Measurements from ENCODE around the gene PACRG.

Gene PACRG

DNA sequence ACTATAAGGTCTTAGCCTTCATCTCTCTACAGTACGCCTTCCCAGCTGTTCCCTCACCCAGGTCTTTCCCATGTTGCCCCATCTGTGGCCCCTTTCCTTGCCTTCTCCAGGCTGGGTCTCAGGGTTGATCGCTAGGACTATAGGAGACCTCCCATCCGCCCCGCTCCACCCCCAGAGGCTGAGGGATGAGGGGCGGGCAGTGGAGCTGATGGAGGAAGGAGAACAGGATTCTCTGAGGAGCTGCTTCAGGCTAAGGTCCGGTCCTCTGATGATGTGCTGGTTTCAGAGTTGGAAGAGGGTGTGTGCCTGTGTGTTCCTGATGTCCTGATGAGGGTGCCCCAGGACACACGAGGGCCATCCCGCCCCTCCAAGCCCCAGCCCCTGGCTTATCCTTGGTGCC is 531.9 kb downstream of the PACRG start:
- H3K4me3 ChIP-seq (ENCODE audit: low read depth in 1 of 2, low read length in 2 of 2) = peak overlapping the region in 1 of 2 donors; percentile 48

DNA sequence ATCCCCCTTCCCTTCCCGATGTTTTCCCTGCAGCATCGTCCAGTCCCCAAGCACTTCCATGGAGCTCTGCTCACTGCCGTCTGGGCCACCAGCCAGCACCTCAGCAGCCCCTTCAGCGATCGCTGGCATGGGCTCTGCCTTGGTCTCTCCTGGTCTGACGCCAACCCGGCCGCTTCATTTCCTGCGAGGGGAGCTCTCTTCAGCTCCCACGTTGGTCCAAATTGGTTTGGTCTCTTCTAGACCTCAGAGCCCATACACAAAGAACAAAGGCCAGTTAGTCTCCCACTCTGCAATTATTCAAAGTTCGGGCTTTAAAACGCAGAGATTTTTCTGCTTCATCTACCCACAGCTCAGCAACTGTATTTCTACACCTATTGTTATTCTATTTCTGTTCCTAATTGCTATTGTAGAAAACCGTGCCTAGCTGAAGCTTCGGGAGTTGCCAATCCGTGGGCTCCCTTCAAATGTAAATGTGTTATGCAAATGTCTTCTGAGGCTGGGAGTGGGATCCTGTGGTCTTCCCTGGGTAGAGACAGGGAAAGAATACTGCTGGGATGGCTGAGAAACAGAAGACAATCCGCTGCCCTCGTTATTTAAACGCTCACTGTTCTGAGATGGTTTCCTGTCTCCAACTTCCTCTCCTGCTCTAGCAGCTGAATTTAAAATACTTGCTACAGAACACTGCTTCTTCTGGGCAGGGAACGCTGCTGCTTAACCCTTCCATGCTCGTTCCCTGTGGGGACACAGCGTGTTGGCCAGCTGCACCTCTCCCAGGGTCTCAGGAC is 532.5 kb downstream of the PACRG start:
- Histone ChIP-seq H3K9ac (ENCODE audit: low read depth in 1 of 2, low read length in 2 of 2) (no peak overlapping the region), H3K4me1 (ENCODE audit: control insufficient read depth in 1 of 2, insufficient read depth in 2 of 2, low read length in 2 of 2) (no peaks in the 10 kb centered on the region), H3K9me3 (ENCODE audit: control insufficient read depth in 1 of 2, low read length in 2 of 2) (no peaks in the 10 kb centered on the region), H3K27ac (ENCODE audit: low read depth, low read length) (no peak overlapping the region), H3K4me3 (ENCODE audit: low read depth in 1 of 2, low read length in 2 of 2) (peak overlapping the region in 1 of 2 donors; percentile 48), H3K36me3 (ENCODE audit: control insufficient read depth in 1 of 2, insufficient read depth in 2 of 2, low read length in 2 of 2) (no peaks in the 10 kb centered on the region), H3K27me3 (ENCODE audit: control insufficient read depth in 1 of 2, insufficient read depth in 2 of 2, low read length in 2 of 2) (no peaks in the 10 kb centered on the region)

More for the DNA sequence above, 531.9 kb downstream of the PACRG start:
- no peak overlapping the region for H3K9ac ChIP-seq (ENCODE audit: low read depth in 1 of 2, low read length in 2 of 2)
- no peaks in the 10 kb centered on the region for H3K27me3 ChIP-seq (ENCODE audit: control insufficient read depth in 1 of 2, insufficient read depth in 2 of 2, low read length in 2 of 2)
- H3K27ac ChIP-seq (ENCODE audit: low read depth, low read length) = no peak overlapping the region
- no peaks in the 10 kb centered on the region for H3K9me3 ChIP-seq (ENCODE audit: control insufficient read depth in 1 of 2, low read length in 2 of 2)
- H3K36me3 ChIP-seq (ENCODE audit: control insufficient read depth in 1 of 2, insufficient read depth in 2 of 2, low read length in 2 of 2) = no peaks in the 10 kb centered on the region
- H3K4me1 ChIP-seq (ENCODE audit: control insufficient read depth in 1 of 2, insufficient read depth in 2 of 2, low read length in 2 of 2) = no peaks in the 10 kb centered on the region

DNA sequence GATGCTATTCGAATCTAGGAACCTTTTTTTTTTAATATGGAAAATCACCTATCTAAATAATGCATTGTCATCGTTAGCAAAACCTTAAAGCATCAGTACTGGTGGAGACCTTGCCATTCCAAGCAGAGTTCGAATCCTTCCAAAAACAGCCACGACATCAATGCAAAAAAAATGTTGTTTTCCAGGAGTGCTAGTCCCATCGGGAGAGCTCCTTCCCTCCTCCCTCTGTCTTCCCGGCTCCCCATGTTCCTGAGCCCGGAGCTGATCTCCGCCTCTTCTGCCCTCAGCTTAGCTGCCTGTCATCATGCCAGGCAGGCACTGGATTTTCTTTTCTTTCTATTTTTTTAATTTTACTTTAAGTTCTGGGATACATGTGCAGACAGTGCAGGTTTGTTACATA is 533.1 kb downstream of the PACRG start:
- H3K27me3 ChIP-seq (ENCODE audit: control insufficient read depth in 1 of 2, insufficient read depth in 2 of 2, low read length in 2 of 2) = no peaks in the 10 kb centered on the region
- no peak overlapping the region for H3K27ac ChIP-seq (ENCODE audit: low read depth, low read length)
- no peaks in the 10 kb centered on the region for H3K4me1 ChIP-seq (ENCODE audit: control insufficient read depth in 1 of 2, insufficient read depth in 2 of 2, low read length in 2 of 2)
- H3K4me3 ChIP-seq (ENCODE audit: low read depth in 1 of 2, low read length in 2 of 2) = no peak overlapping the region
- H3K9me3 ChIP-seq (ENCODE audit: control insufficient read depth in 1 of 2, low read length in 2 of 2) = no peaks in the 10 kb centered on the region
- H3K9ac ChIP-seq (ENCODE audit: low read depth in 1 of 2, low read length in 2 of 2) = no peak overlapping the region
- H3K36me3 ChIP-seq (ENCODE audit: control insufficient read depth in 1 of 2, insufficient read depth in 2 of 2, low read length in 2 of 2) = no peaks in the 10 kb centered on the region

DNA sequence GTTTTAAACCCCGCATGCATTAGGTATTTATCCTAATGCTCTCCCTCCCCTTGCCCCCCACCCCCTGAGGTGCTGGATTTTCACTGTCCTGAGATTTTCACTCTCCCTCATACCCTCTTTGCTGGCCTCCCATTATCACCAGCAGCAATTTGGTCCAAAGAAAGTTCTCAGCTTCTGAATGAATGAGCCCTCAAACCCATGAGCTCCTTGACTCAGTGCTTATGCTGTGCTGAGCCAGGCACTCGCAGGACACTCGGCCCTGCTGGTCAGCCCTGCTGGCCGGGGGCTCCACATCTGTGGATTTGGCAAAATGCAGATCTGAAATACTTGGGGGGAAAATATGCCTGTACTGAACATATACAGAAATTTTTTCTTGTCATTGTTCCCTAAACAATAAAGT is 533.6 kb downstream of the PACRG start:
- no peaks in the 10 kb centered on the region for H3K4me1 ChIP-seq (ENCODE audit: control insufficient read depth in 1 of 2, insufficient read depth in 2 of 2, low read length in 2 of 2)
- H3K27ac ChIP-seq (ENCODE audit: low read depth, low read length) = no peak overlapping the region
- H3K9me3 ChIP-seq (ENCODE audit: control insufficient read depth in 1 of 2, low read length in 2 of 2) = no peaks in the 10 kb centered on the region
- H3K9ac ChIP-seq (ENCODE audit: low read depth in 1 of 2, low read length in 2 of 2) = no peak overlapping the region
- H3K36me3 ChIP-seq (ENCODE audit: control insufficient read depth in 1 of 2, insufficient read depth in 2 of 2, low read length in 2 of 2) = no peaks in the 10 kb centered on the region
- no peak overlapping the region for H3K4me3 ChIP-seq (ENCODE audit: low read depth in 1 of 2, low read length in 2 of 2)
- H3K27me3 ChIP-seq (ENCODE audit: control insufficient read depth in 1 of 2, insufficient read depth in 2 of 2, low read length in 2 of 2) = no peaks in the 10 kb centered on the region

DNA sequence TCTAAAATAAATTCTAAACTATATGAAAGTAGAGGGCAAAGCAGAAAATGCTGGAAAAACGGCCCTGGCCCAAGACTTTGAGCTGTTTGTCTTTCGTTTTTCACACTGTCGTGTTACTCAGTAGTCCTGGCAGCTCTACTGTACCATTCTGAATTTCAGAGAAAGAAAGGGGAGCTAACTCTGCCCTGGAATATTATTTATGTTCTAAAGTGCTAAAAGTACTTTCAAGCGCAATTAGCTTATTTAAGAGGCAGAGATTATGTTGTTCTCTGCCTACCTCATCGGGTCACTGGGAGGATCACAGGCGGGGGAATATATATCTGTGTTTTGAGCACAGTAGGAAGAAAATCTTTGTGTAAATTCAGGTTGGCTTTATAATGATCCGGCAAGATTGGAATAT is 534.3 kb downstream of the PACRG start:
- no peak overlapping the region for H3K9ac ChIP-seq (ENCODE audit: low read depth in 1 of 2, low read length in 2 of 2)

DNA sequence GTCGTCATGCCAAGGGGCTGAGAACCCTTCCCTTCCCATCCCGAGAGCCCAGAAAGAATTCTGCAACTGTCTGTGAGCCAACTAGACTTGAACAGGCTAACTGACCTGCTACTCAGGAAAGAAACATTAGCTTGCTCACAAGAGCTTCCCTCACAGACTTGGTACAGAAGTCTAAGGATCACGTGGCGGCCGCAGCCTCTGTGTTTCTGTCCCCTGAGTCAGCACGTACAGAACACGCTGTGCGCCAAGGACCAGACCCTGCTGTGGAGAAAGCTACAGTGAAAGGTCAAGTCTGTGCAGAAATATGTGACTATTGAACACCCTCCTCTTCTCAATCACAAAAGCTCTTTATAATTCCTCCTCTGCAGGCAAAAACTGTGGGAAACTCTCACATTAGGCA is 535.4 kb downstream of the PACRG start:
- Histone ChIP-seq H3K4me1 (ENCODE audit: control insufficient read depth in 1 of 2, insufficient read depth in 2 of 2, low read length in 2 of 2) (no peaks in the 10 kb centered on the region), H3K36me3 (ENCODE audit: control insufficient read depth in 1 of 2, insufficient read depth in 2 of 2, low read length in 2 of 2) (no peaks in the 10 kb centered on the region), H3K4me3 (ENCODE audit: low read depth in 1 of 2, low read length in 2 of 2) (no peak overlapping the region), H3K27me3 (ENCODE audit: control insufficient read depth in 1 of 2, insufficient read depth in 2 of 2, low read length in 2 of 2) (no peaks in the 10 kb centered on the region), H3K9me3 (ENCODE audit: control insufficient read depth in 1 of 2, low read length in 2 of 2) (no peaks in the 10 kb centered on the region), H3K9ac (ENCODE audit: low read depth in 1 of 2, low read length in 2 of 2) (no peak overlapping the region), H3K27ac (ENCODE audit: low read depth, low read length) (no peak overlapping the region)

More for the DNA sequence above, 534.3 kb downstream of the PACRG start:
- Histone ChIP-seq H3K4me1 (ENCODE audit: control insufficient read depth in 1 of 2, insufficient read depth in 2 of 2, low read length in 2 of 2) (no peaks in the 10 kb centered on the region), H3K9me3 (ENCODE audit: control insufficient read depth in 1 of 2, low read length in 2 of 2) (no peaks in the 10 kb centered on the region), H3K36me3 (ENCODE audit: control insufficient read depth in 1 of 2, insufficient read depth in 2 of 2, low read length in 2 of 2) (no peaks in the 10 kb centered on the region), H3K27me3 (ENCODE audit: control insufficient read depth in 1 of 2, insufficient read depth in 2 of 2, low read length in 2 of 2) (no peaks in the 10 kb centered on the region), H3K4me3 (ENCODE audit: low read depth in 1 of 2, low read length in 2 of 2) (no peak overlapping the region), H3K27ac (ENCODE audit: low read depth, low read length) (no peak overlapping the region)

DNA sequence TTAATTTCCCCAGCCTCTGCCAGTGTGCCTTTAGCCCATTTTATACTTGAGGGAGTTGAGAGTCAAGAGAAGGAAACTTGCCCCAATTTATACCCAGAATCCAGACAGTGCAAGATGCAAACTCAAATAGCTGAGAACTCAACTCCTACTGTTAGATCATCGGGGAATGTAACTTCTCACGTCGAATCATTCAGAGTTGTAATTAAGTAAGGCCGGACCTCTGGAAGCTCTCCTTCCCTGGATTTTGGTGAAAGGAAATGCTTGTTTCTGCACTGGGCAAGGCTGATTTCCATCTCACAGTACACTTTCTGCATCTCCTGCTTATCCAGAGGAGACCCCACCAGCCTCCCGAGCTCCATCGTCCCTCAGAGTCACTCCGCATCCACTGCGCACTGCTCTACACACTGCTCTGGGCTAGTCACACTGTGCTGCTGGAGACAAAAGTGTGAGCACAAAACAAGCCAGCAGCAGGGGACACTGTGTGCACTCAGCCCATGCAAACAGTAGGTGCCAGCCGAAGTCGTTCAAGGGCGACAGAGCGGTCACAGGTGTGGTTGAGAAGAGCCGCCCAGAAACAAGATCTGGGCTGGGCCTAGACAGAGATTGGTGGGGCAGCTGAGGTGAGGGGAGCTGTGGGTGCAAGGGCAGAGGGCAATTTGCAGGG is 536.4 kb downstream of the PACRG start:
- Histone ChIP-seq H3K9me3 (ENCODE audit: control insufficient read depth in 1 of 2, low read length in 2 of 2) (no peaks in the 10 kb centered on the region), H3K4me1 (ENCODE audit: control insufficient read depth in 1 of 2, insufficient read depth in 2 of 2, low read length in 2 of 2) (no peaks in the 10 kb centered on the region), H3K4me3 (ENCODE audit: low read depth in 1 of 2, low read length in 2 of 2) (no peak overlapping the region), H3K36me3 (ENCODE audit: control insufficient read depth in 1 of 2, insufficient read depth in 2 of 2, low read length in 2 of 2) (no peaks in the 10 kb centered on the region), H3K27me3 (ENCODE audit: control insufficient read depth in 1 of 2, insufficient read depth in 2 of 2, low read length in 2 of 2) (no peaks in the 10 kb centered on the region), H3K27ac (ENCODE audit: low read depth, low read length) (no peak overlapping the region), H3K9ac (ENCODE audit: low read depth in 1 of 2, low read length in 2 of 2) (no peak overlapping the region)

DNA sequence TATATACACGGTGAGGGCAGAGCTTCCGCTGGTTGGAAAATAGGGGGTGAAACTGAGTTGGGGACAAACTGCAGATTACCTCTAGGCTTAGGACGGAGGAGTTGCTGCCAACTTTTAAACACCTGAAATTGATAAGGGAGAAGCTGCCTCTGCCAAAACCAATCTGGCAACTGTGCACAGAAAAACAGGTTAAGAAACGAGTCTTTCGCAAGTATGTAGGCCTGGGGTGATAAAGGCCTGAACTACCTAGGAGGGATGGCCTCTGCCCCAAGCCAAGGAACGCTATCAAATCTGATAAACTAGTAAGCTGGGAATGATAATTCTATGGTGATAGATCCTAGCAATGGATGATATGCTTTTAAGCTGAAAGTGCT is 536.9 kb downstream of the PACRG start:
- Histone ChIP-seq H3K9me3 (ENCODE audit: control insufficient read depth in 1 of 2, low read length in 2 of 2) (no peaks in the 10 kb centered on the region), H3K9ac (ENCODE audit: low read depth in 1 of 2, low read length in 2 of 2) (no peak overlapping the region), H3K4me3 (ENCODE audit: low read depth in 1 of 2, low read length in 2 of 2) (no peak overlapping the region), H3K4me1 (ENCODE audit: control insufficient read depth in 1 of 2, insufficient read depth in 2 of 2, low read length in 2 of 2) (no peaks in the 10 kb centered on the region), H3K27ac (ENCODE audit: low read depth, low read length) (no peak overlapping the region), H3K36me3 (ENCODE audit: control insufficient read depth in 1 of 2, insufficient read depth in 2 of 2, low read length in 2 of 2) (no peaks in the 10 kb centered on the region), H3K27me3 (ENCODE audit: control insufficient read depth in 1 of 2, insufficient read depth in 2 of 2, low read length in 2 of 2) (no peaks in the 10 kb centered on the region)

DNA sequence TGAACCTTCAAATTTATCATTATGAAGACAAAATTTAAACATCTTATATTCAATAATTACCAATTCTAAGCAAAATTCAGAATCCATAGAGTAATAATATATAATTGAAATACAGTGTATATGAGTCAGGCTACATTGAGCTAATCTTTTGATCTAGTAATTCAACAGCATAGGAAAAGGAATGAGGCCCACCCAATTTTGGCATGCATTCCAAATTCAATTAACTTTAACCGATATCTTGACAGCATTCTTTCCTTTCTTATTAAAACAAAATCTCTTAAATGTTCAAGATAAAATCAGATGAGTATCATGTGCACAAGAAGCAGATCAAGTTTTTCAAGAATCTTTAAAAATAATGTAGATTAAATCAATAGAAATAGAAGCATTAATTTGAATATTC is 553.9 kb downstream of the PACRG start:
- Histone ChIP-seq H3K36me3 (ENCODE audit: control insufficient read depth in 1 of 2, insufficient read depth in 2 of 2, low read length in 2 of 2) (no peaks in the 10 kb centered on the region), H3K27me3 (ENCODE audit: control insufficient read depth in 1 of 2, insufficient read depth in 2 of 2, low read length in 2 of 2) (no peaks in the 10 kb centered on the region), H3K4me3 (ENCODE audit: low read depth in 1 of 2, low read length in 2 of 2) (no peak overlapping the region), H3K4me1 (ENCODE audit: control insufficient read depth in 1 of 2, insufficient read depth in 2 of 2, low read length in 2 of 2) (no peaks in the 10 kb centered on the region), H3K9ac (ENCODE audit: low read depth in 1 of 2, low read length in 2 of 2) (no peak overlapping the region), H3K27ac (ENCODE audit: low read depth, low read length) (no peak overlapping the region), H3K9me3 (ENCODE audit: control insufficient read depth in 1 of 2, low read length in 2 of 2) (peaks cover 0 to 2% of the 10 kb centered on the region in 2 donors)

DNA sequence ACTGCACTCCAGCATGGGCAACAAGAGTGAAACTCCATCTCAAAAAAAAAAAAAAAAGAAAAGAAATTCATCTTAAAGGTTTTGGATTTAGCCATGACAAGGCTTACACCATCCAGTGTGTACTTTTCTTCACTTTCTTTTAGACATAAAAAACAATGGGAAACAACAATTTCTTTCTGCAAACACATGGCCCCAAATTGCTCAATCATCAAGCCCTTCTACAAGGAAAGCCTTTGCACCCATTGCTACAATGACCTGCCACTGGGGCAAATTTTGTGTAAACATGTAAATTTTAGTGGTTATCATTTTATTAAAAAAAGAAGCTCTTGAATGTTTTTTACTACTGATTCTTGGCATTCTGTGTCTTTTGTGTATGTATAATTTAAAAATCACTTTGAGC is 554.9 kb downstream of the PACRG start:
- H3K9ac ChIP-seq (ENCODE audit: low read depth in 1 of 2, low read length in 2 of 2) = no peak overlapping the region
- H3K4me3 ChIP-seq (ENCODE audit: low read depth in 1 of 2, low read length in 2 of 2) = no peak overlapping the region
- no peaks in the 10 kb centered on the region for H3K36me3 ChIP-seq (ENCODE audit: control insufficient read depth in 1 of 2, insufficient read depth in 2 of 2, low read length in 2 of 2)
- peaks cover 0 to 2% of the 10 kb centered on the region in 2 donors for H3K9me3 ChIP-seq (ENCODE audit: control insufficient read depth in 1 of 2, low read length in 2 of 2)
- H3K4me1 ChIP-seq (ENCODE audit: control insufficient read depth in 1 of 2, insufficient read depth in 2 of 2, low read length in 2 of 2) = no peaks in the 10 kb centered on the region
- no peaks in the 10 kb centered on the region for H3K27me3 ChIP-seq (ENCODE audit: control insufficient read depth in 1 of 2, insufficient read depth in 2 of 2, low read length in 2 of 2)
- no peak overlapping the region for H3K27ac ChIP-seq (ENCODE audit: low read depth, low read length)
